K562 (cell line): ENCODE results near the gene ZMIZ1. TPM values are rescaled to one million over a fixed set of nuclear protein-coding genes. Genes with fewer than 3 reads are reported as not detected.

Source experiments
- ATAC-seq: fragments of 200-7000 bp; cut with Tn5 transposase; 3 replicates; pipeline ENCODE4 v1.9.1; 2020; ENCODE audit warnings: moderate library complexity
- BruUV-seq: library from RNA; stranded (reverse); fragments of 400-500 nt; replicated peaks from 2 replicates; lab custom pipeline; 2021; lab: Mats Ljungman, UMichigan
- CTCF ChIA-PET: fragments of 300-600 bp; formaldehyde crosslinking; extraction: SDS; loops from one replicate; lab custom pipeline; 2021; ENCODE audit warnings: low intra/inter-chr PET ratio; lab: Yijun Ruan, JAX
- POLR2A ChIA-PET: fragments of 300-600, 350-650 bp; sonication (Branson Sonifier 250); formaldehyde crosslinking; extraction: SDS; loops from one replicate; lab custom pipeline; 2021; ENCODE audit warnings: antibody characterized with exemption, inconsistent platforms; lab: Yijun Ruan, JAX
- DNase-seq, 4 experiments: peaks; one replicate each; pipeline versions ENCODE4 v3.0.0 to v3.0.0-alpha.2; 2011 to 2018; ENCODE audit warnings: low spot score in 3 of 4, mixed read lengths in 3 of 4; ENCODE audit errors: extremely low read depth in 1 of 4
- FAIRE-seq: peaks from 2 replicates; lab custom pipeline; 2011; peaks lifted over from hg19 to GRCh38; lab: Jason Lieb, UNC
- H2AFZ ChIP-seq: 2 replicates; pipeline ENCODE4 v1.6.0; 2011; ENCODE audit warnings: low read depth, low read length, control low read depth, inconsistent platforms
- H3K27ac ChIP-seq: fragments of 200-600 bp; 3 replicates; pipeline ENCODE4 v1.8.0; 2011; ENCODE audit warnings: low read depth, mild to moderate bottlenecking, control low read depth, inconsistent platforms, low read length, moderate library complexity, mixed read lengths; ENCODE audit errors: extremely low read depth
- H3K27me3 ChIP-seq, 2 experiments: fragments of 300-600 bp in 1 of 2; 2 replicates in 1 of 2; 3 replicates in 1 of 2; pipeline versions ENCODE4 v1.6.0 to v1.8.0; 2011; ENCODE audit warnings: inconsistent platforms in 2 of 2, low read length in 2 of 2, mild to moderate bottlenecking in 1 of 2, mixed read lengths in 1 of 2, moderate library complexity in 1 of 2; ENCODE audit not compliant: control insufficient read depth in 2 of 2, insufficient read depth in 2 of 2
- H3K36me3 ChIP-seq: fragments of 300-600 bp; 3 replicates; pipeline ENCODE4 v1.8.0; 2011; ENCODE audit warnings: mild to moderate bottlenecking, low read length, inconsistent platforms; ENCODE audit not compliant: control insufficient read depth, insufficient read depth
- H3K4me1 ChIP-seq, 2 experiments: fragments of 200-600 bp in 1 of 2; replicated peaks in 1 of 2; 2 replicates in 1 of 2; 3 replicates in 1 of 2; pipeline versions ENCODE4 v1.5.1 to v1.8.0; 2011; ENCODE audit warnings: inconsistent platforms in 2 of 2, low read length in 2 of 2, mild to moderate bottlenecking in 1 of 2, mixed read lengths in 1 of 2, moderate library complexity in 1 of 2; ENCODE audit not compliant: control insufficient read depth in 2 of 2, insufficient read depth in 2 of 2
- H3K4me2 ChIP-seq: 2 replicates; pipeline ENCODE4 v1.6.1; 2011; ENCODE audit warnings: low read length, control low read depth, inconsistent platforms, mixed read lengths; ENCODE audit not compliant: insufficient read depth
- H3K4me3 ChIP-seq: fragments of 200-600 bp; sonication (generic), shearing (Covaris generic); 2 replicates; pipeline ENCODE4 v1.5.1; 2016; ENCODE audit warnings: control low read depth, inconsistent platforms
- H3K79me2 ChIP-seq: fragments of 200-600 bp; 3 replicates; pipeline ENCODE4 v1.8.0; 2011; ENCODE audit warnings: low read length, inconsistent platforms; ENCODE audit not compliant: control insufficient read depth, insufficient read depth
- H3K9ac ChIP-seq, 2 experiments: 2 replicates each; pipeline versions ENCODE4 v1.6.0 to v1.6.1; 2011; ENCODE audit warnings: low read depth in 2 of 2, low read length in 2 of 2, control low read depth in 1 of 2, inconsistent platforms in 1 of 2, mild to moderate bottlenecking in 1 of 2, mixed read lengths in 1 of 2; ENCODE audit not compliant: insufficient read depth in 1 of 2
- H3K9me1 ChIP-seq: one replicate; pipeline ENCODE4 v1.6.0; 2011; ENCODE audit warnings: inconsistent platforms, mild to moderate bottlenecking, low read length, moderate library complexity; ENCODE audit not compliant: control insufficient read depth, insufficient read depth
- H3K9me3 ChIP-seq: replicated peaks from 2 replicates; pipeline ENCODE4 v1.5.1; 2011; ENCODE audit warnings: low read depth, low read length, inconsistent platforms; ENCODE audit not compliant: control insufficient read depth, insufficient read depth
- H4K20me1 ChIP-seq: replicated peaks from 2 replicates; pipeline ENCODE4 v1.6.1; 2011; ENCODE audit warnings: low read length, inconsistent platforms, mixed read lengths; ENCODE audit not compliant: control insufficient read depth, insufficient read depth
- KLF1 ChIP-seq: fragments of 450-650 bp; IDR thresholded peaks from 2 replicates; pipeline ENCODE4 v1.6.1; 2016; ENCODE audit warnings: missing genetic modification characterization, missing compliant biosample characterization
- NCOR1 ChIP-seq: fragments of 450-650 bp; IDR thresholded peaks from 2 replicates; pipeline ENCODE4 v1.6.1; 2016; ENCODE audit warnings: mild to moderate bottlenecking, moderate library complexity
- ZFP36 ChIP-seq: fragments of 150-350 bp; IDR thresholded peaks from 2 replicates; pipeline ENCODE4 v1.6.1; 2018; ENCODE audit warnings: low read length, low read depth; ENCODE audit not compliant: partially characterized antibody
- WGBS: fragments of 100-300 bp; shearing (Covaris generic); methylation state at CpG from one replicate; pipeline ENCODE4 v1.1.6; 2016; ENCODE audit warnings: low coverage, mixed read lengths; ENCODE audit not compliant: insufficient coverage; ENCODE audit errors: missing lambda C conversion rate; 5-methylcytosine and 5-hydroxymethylcytosine counted together
- in situ Hi-C: fragments of 300-500 bp; cut with MboI; formaldehyde crosslinking; loops from 4 replicates; pipeline ENCODE4 v1.15.0; 2018; ENCODE audit warnings: inconsistent platforms, mixed read lengths
- intact Hi-C: fragments of 100-400 bp; cut with micrococcal nuclease; formaldehyde crosslinking; loops from 2 replicates; pipeline ENCODE4 v1.14.2; 2022
- polyA plus RNA-seq, 8 experiments: library from polyadenylated mRNA; depleted of rRNA in 4 of 8; stranded (reverse) in 5 of 8; unstranded in 3 of 8; fragments of >200 nt; fragmentation: Nextera tagmentation in 2 of 8; fragmentation: Illumina TruSeq in 1 of 8; extraction: Ambion mirVana in 2 of 8; extraction: Trizol in 1 of 8; gene quantifications; 2 replicates each; pipeline versions ENCODE4 v1.2.1 to v1.2.3, GENCODE V29; 2011 to 2014; ENCODE audit warnings: inconsistent platforms in 1 of 8, missing spikeins in 1 of 8
- total RNA-seq, 7 experiments: library from RNA; depleted of rRNA in 6 of 7; stranded (reverse); fragments of >200 nt in 6 of 7; fragmentation: Illumina TruSeq in 2 of 7; extraction: Trizol in 2 of 7; gene quantifications; 2 replicates each; pipeline versions ENCODE4 v1.2.1 to v1.2.3, GENCODE V29; 2011 to 2021; ENCODE audit warnings: low replicate concordance in 1 of 7
- TF ChIP-seq, protein P1 (sequence below): IDR thresholded peaks from 2 replicates; pipeline ENCODE4 v1.6.1; 2016; ENCODE audit warnings: missing genetic modification characterization, missing compliant biosample characterization

Gene ZMIZ1
- total and polyA plus RNA-seq, 9 of the 15 experiments (the other 6 are each of a cell fraction or from before 2014, with no cell fraction given), result 1.0 to 37.3 (median 4.3) TPM

DNA sequence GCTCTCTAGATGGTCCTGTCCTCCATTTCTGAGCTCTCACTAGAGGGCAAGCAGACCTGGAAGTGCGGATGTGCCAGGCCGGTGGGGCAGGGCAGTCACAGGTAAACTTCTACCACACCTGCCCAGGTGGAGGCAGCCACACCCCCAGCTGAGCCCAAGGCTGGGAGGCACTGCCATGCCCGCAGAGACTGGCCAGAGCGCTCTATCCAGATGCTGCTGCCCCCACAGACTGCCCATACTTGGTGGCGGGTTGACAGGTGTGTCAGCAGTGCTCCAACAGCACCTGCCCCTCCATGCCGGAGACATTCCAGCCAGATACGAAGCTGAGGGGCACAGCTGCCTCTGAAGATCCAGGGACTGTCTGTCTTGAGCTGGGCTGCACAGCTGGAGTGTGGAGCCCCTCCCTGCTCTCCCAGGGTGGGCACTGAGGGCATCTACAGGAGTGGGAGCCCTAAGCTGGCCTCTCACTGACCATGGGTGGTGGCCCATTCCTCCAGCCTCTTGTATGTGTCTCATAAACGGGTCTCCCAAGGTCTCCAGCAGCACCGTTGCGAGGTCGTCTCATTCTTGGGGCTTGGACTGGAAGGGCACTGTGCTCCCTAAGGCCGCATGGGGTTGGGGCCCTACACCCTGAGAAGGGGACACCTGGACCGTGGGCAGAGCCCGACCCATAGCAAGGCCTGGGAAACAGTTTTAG is 240.4 kb downstream of the ZMIZ1 start:
- Histone ChIP-seq H3K36me3 (peaks cover 65% of the 10 kb centered on the region; the same call in 2 of the 3 replicates), H3K4me1 (peaks cover 0 to 23% of the 10 kb centered on the region in 2 experiments; a peak in 1 of 5 replicates), H3K27ac (no peak overlapping the region), H3K9ac (no peak overlapping the region; a peak in 1 of 4 replicates), H3K4me2 (no peak overlapping the region), H2AFZ (no peak overlapping the region), H4K20me1 (no peaks in the 10 kb centered on the region), H3K9me1 (no peaks in the 10 kb centered on the region), H3K27me3 (no peaks in the 10 kb centered on the region), H3K79me2 (no peaks in the 10 kb centered on the region), H3K4me3 (no peak overlapping the region), H3K9me3 (no peaks in the 10 kb centered on the region)
- TF ChIP-seq KLF1 (tag), result no peak
- no peak for TF ChIP-seq ZFP36
- TF ChIP-seq, protein P1, sequence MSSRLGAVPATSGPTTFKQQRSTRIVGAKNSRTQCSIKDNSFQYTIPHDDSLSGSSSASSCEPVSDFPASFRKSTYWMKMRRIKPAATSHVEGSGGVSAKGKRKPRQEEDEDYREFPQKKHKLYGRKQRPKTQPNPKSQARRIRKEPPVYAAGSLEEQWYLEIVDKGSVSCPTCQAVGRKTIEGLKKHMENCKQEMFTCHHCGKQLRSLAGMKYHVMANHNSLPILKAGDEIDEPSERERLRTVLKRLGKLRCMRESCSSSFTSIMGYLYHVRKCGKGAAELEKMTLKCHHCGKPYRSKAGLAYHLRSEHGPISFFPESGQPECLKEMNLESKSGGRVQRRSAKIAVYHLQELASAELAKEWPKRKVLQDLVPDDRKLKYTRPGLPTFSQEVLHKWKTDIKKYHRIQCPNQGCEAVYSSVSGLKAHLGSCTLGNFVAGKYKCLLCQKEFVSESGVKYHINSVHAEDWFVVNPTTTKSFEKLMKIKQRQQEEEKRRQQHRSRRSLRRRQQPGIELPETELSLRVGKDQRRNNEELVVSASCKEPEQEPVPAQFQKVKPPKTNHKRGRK (tag), result no peak
- TF ChIP-seq NCOR1, result no peak
- in situ Hi-C loops, result no loop called here
- 78% methylated on average over 14 of the region's 14 CpGs for WGBS
- POLR2A ChIA-PET, result interaction anchor here (0.6 to 1.4 kb wide), 3 partner anchors 20 to 52 kb away, joined by 3 to 4 read pairs (median 3); no protein-coding TSS in a partner anchor
- ATAC-seq, result no peak
- no peak for DNase-seq
- intact Hi-C loops, result no loop called here
- FAIRE-seq, result no peak
- BruUV-seq, result no TSS peak
- CTCF ChIA-PET, result no interaction called here
